SK-N-MC (cell line): ENCODE data around the gene REPS2.

Experiments used
- EZH2 ChIP-seq: fragments of 200-600 bp; sonication (generic); IDR thresholded peaks from one replicate; pipeline ENCODE4 v1.6.1; 2017; ENCODE audit warnings: antibody characterized with exemption
- FOXP2 ChIP-seq: optimal IDR thresholded peaks from 2 replicates; pipeline ENCODE3; 2011; ENCODE audit warnings: mild to moderate bottlenecking, moderate library complexity; ENCODE audit not compliant: insufficient read depth; ENCODE audit errors: extremely low read length, control extremely low read depth
- POLR2AphosphoS5 ChIP-seq: IDR thresholded peaks from 2 replicates; pipeline ENCODE4 v1.6.1; 2012; ENCODE audit warnings: mild to moderate bottlenecking, low read depth, low read length, borderline replicate concordance

GRCh38 chrX:17000751-17001150 is 54.3 kb downstream of the REPS2 start:
- no peak for TF ChIP-seq EZH2
- TF ChIP-seq POLR2AphosphoS5 = no peak
- TF ChIP-seq FOXP2 = no peak
